Measurements from ENCODE around the gene KLHDC10.
"Not testable (repeated sequence)": the region's sequence is repeated elsewhere in the genome, so short reads cannot be mapped to it uniquely, and the experiment has no call there.

Gene KLHDC10

DNA sequence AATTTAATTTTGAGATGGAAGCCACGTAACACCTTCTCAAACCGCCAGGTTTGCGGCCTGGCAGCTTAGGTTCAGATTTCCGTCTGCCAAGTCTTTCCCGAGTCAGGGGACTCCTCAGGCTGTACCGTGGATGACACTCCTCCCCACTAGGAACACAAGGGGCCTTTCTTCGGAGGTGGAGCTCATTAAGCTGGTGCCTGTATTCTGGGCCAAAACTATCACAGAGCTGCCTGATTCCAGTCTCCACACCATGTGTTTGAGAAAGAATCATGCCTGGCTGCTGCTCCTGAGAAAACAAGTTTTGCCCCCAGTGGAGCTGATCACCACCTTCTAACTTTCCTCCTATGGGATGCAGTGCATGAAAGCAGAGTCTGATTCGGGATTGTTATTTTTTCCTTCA lies 90.1 kb downstream of the KLHDC10 start:
- no peak for DNase-seq

DNA sequence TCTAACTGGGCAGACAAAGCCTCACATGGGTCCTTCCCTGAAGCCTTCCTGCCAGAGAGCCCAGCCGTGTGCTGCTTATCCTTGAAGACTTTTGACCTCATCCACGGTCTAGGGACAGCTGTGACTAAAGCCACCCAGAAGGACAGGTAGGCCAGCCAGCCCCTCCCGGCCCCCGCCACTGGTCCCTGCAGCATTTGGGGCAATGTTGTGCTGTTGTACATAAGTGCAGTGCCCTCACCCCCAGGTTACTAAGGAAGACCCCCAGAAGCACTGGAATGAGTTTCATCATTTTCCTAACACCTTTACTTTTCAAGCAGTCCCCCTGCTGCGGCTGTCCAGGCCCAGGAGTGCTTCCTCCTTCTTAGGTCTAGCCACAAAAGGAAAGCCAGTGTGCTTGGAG lies 91.9 kb downstream of the KLHDC10 start:
- DNase-seq: no peak

DNA sequence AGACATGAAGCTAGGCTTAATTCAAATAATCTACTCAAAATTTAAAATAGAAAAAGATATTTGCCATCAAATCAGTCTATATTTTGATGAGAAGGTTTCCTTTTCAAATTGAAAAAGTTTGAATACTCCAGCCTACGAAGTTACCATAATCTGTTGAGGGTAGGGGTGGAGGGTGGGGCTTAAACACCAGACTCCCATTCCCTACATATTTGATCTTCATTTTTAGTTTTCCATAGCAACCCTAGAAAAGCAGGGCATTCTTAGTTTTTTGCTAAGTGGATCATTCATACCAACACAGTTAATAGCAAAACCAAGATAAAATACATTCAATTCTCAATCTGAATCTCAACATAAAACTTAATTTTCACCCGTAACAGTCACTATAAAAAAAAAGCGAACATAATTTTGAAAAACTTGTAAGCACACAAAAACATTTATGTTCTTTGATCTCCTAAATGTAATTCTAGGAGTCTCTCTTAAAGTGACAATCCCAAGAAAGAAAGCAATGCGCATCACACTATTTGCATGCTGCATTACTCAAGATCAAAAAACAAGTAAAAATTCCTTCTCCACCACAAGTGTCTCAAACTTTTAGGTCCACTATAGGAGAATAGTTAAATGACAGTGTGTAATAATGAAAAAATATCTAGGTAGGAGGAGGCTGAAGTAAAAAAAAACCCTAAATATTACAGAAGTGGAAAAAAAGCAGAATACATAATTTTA lies 104.1 kb downstream of the KLHDC10 start:
- no peak for DNase-seq

DNA sequence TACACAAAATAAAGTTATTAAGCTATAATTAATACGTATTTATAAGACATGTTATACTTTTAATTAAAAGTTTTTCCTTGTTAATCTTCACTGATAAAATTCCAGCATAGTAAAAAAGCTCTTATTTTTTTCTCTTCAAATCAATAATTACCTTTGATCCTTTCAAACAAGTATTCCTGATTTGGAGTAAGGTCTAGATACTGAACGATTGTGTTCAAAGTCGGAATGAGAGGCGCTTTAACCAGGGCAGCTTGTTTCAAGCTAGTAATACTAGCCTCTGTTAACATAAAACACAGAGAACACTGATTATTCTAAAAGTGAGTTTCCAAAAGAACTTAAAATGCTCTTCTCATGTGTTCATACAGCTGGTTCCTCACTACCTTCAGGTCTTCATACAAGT lies 107.9 kb downstream of the KLHDC10 start:
- DNase-seq: no peak

DNA sequence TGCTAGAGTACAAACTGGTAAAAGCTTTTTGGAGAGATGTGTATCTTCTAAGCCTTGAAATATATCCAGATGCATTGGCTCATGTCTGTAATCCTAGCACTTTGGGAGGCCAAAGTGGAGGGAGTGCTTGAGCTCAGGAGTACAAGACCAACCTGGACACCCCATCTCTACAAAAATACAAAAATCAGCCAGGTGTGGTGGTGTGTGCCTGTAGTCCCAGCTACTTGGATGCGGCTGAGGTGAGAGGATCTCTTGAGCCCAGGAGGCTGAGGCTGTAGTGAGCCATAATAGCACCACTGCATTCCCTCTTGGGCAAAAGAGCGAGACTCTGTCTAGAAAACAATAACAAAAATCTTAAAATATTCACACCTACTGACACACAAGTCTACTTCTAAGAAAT lies 109.3 kb downstream of the KLHDC10 start:
- no peak for DNase-seq

DNA sequence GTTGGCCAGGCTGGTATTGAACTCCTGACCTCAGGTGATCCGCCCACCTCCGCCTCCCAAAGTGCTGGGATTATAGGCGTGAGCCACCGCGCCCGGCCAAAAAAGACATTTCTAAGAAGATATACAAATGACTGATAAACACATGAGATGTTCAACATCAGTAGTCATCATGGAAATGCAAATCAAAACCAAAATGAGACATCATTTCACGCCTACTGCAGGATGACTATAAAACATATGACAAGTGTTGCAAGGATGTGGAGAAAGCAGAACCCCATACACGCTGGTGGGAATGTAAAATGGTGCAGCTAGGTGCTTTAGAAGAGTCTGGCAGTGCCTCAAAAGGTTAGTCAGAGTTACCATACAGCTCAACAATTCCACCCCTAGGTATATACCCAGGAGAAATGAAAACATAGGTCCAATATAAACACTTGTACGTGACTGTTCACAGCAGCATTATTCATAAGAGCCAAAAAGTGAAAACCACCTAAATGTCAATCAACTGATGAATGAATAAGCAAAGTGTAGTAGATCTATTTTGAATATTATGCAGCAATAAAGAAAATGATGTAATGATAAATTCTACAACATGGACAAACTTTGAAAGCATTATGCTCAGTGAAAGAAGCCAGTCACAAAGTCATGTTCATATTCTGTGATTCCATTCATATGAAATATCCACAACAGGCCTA lies 110.4 kb downstream of the KLHDC10 start:
- no peak for DNase-seq

DNA sequence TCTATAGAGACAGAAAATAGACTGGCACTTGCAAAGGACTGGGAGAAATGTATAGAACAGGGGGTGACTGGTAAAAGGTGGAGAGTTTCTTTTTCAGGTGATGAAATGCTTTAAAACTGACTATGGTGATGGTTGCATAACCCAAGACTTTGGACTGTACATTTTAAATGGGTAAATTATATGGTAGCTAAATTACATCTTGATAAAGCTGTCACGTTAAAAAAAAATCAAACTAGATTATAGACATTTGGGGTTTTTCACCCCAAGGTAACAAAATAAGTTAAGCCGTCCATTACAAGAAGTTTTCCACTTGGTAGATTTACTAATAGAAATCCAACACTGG lies 110.9 kb downstream of the KLHDC10 start:
- no peak for DNase-seq

DNA sequence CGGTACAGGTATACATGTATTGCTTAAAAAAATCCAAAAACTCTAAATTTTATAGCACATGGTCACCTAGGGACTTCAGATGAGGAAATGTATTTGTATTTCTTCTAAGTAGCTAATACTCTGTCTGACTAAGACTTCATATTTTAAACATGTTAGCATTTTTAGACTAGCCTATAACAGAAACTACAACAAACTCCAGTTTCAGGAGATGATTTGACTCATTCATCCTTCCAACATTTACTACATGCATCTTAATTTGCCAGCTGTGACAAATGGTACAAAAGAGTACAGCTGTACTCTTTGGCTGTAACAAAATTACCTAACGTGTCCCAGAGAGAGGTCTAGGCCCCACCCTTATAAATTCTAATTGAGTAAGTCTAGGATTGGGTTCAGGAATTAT lies 112.7 kb downstream of the KLHDC10 start:
- DNase-seq: no peak

DNA sequence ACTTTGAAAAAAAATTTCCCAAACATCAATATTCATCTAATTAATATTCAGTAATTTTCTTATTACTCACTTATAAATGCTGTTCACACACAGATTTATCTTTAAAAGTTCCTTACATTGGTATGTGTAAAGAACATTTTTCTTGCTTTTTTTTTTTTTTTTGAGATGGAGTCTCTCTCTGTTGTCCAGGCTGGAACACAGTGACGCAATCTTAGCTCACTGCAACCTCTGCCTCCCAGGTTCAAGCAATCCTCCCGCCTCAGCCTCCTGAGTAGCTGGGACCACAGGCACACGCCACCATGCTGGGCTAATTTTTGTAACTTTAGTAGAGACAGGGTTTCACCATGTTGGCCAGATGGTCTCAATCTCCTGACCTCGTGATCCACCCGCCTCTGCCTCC lies 114.0 kb downstream of the KLHDC10 start:
- not testable (repeated sequence) for DNase-seq
